Activated naive CD4-positive, alpha-beta T cell treated with anti-CD3 and anti-CD28 coated beads, Interleukin-2, amount 50 U/mL, for 24 hours (primary cell): ENCODE results near the gene DOC2A.
A peak's percentile ranks its signal among the peaks of the same experiment; 100 is the strongest.
"Not testable (repeated sequence)": the region's sequence is repeated elsewhere in the genome, so short reads cannot be mapped to it uniquely, and the experiment has no call there.

Source experiments
- H3K27ac Mint-ChIP-seq: one replicate; pipeline ENCODE4 v1.8.0; 2021; ENCODE audit warnings: mild to moderate bottlenecking, mixed read lengths
- H3K27me3 Mint-ChIP-seq: one replicate; pipeline ENCODE4 v1.8.0; 2021; ENCODE audit warnings: mixed read lengths
- H3K36me3 Mint-ChIP-seq: one replicate; pipeline ENCODE4 v1.8.0; 2021; ENCODE audit warnings: mixed read lengths
- H3K4me1 Mint-ChIP-seq: one replicate; pipeline ENCODE4 v1.8.0; 2021; ENCODE audit warnings: mixed read lengths
- H3K4me3 Mint-ChIP-seq: one replicate; pipeline ENCODE4 v1.8.0; 2021; ENCODE audit warnings: mild to moderate bottlenecking, mixed read lengths
- H3K9me3 Mint-ChIP-seq: one replicate; pipeline ENCODE4 v1.8.0; 2021; ENCODE audit warnings: mixed read lengths

DOC2A gene

DNA sequence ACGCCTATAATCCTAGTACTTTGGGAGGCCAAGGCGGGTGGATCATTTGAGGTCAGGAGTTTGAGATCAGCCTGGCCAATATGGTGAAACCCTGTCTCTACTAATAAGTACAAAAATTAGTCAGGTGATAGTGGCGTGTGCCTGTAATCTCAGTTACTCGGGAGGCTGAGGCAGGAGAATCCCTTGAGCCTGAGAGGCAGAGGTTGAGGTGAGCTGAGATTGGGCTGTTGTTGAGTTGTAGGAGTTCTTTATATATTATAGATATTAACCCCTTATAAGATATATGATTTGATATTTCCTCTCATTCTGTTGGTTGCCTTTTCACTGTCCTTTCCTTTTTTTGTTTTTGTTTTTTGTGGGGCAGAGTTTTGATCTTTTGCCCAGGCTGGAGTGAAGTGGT lies 51.0 kb downstream of the DOC2A start:
- H3K27me3 Mint-ChIP-seq, H3K27ac Mint-ChIP-seq, H3K4me3 Mint-ChIP-seq, H3K36me3 Mint-ChIP-seq, H3K9me3 Mint-ChIP-seq: not testable (repeated sequence)
- peaks cover 18% of the 10 kb centered on the region for H3K4me1 Mint-ChIP-seq

DNA sequence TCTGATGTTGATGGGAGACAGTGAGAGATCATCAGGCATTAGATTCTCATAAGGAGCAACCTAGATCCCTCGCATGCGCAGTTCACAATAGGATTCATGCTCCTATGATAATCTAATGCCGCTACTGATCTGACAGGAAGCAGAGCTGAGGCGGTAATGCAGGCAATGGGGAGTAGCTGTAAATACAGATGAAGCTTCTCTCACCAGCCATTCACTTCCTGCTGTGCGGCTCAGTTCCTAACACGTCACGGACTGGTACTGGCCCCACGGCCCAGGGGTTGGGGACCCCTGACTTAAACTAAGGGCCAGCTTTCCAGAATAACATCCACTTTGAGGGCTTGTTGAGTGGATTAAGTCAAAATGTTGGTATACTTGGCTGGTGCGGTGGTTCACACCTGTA lies 51.5 kb downstream of the DOC2A start:
- H3K27ac Mint-ChIP-seq = no peak overlapping the region
- no peaks in the 10 kb centered on the region for H3K9me3 Mint-ChIP-seq
- H3K4me1 Mint-ChIP-seq = peaks cover 18% of the 10 kb centered on the region
- H3K27me3 Mint-ChIP-seq = no peaks in the 10 kb centered on the region
- no peak overlapping the region for H3K4me3 Mint-ChIP-seq
- H3K36me3 Mint-ChIP-seq = no peaks in the 10 kb centered on the region

DNA sequence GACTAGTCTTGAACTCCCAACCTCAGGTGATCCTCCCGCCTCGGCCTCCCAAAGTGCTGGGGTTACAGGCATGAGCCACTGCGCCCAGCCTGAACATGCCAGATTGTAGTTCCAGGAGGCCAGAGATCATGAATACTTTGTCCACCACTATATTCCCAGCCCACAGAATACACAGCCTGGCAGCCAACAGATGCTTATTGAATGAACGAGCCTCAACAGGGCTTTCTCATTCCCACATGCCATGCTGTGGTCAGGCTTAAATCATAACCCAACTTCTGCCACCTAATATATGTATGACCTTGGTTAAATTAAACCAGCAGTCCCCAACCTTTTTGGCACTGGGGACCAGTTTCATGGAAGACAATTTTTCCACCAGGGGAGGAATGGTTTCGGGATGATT lies 52.1 kb downstream of the DOC2A start:
- Mint-ChIP-seq H3K36me3 (no peaks in the 10 kb centered on the region), H3K4me3 (no peak overlapping the region), H3K27ac (peak overlapping the region; percentile 17), H3K4me1 (peaks cover 18% of the 10 kb centered on the region), H3K9me3 (no peaks in the 10 kb centered on the region), H3K27me3 (no peaks in the 10 kb centered on the region)
